Adrenal gland (tissue), 5 donors: Measurements from ENCODE around the gene IFNGR2.

Source experiments
- POLR2A ChIP-seq, 2 donors: fragments of 450-650 bp; IDR thresholded peaks; one replicate each; pipeline ENCODE4 v1.6.1; 2017; ENCODE audit warnings: antibody characterized with exemption in 2 of 2, mild to moderate bottlenecking in 2 of 2, moderate library complexity in 1 of 2
- TF ChIP-seq, protein P1 (sequence below), 6 experiments: fragments of 450-650 bp in 4 of 6; fragments of 200-600 bp in 2 of 6; sonication (generic) in 1 of 6; IDR thresholded peaks; 1 replicate in 5 of 6; 2 replicates in 1 of 6; pipeline versions ENCODE4 v1.5.1 to v1.8.0; 2016 to 2021; ENCODE audit warnings: antibody characterized with exemption in 6 of 6, mild to moderate bottlenecking in 2 of 6, moderate library complexity in 1 of 6
- donor health status: DM: no; HTN: no; CAD: no.

DNA sequence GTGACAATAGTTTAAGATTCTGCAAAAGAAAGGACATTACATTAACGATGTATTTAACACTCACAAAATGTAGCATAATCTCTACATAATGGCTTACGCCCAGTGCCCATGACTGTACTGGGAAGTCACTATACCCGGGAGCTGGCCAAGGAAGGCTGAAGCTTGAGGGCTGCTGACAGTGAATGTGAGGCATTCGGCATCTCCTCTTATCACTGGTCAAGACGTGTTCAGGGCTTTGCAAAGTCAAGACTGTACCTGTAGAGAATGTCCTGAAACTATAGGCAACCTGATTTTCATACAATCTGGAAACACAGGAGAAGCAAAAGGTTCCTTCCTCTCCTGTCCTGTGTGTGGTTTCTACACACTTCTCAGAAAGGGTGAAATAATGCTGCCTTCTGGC, 12.7 kb upstream of the IFNGR2 start:
- TF ChIP-seq, protein P1, sequence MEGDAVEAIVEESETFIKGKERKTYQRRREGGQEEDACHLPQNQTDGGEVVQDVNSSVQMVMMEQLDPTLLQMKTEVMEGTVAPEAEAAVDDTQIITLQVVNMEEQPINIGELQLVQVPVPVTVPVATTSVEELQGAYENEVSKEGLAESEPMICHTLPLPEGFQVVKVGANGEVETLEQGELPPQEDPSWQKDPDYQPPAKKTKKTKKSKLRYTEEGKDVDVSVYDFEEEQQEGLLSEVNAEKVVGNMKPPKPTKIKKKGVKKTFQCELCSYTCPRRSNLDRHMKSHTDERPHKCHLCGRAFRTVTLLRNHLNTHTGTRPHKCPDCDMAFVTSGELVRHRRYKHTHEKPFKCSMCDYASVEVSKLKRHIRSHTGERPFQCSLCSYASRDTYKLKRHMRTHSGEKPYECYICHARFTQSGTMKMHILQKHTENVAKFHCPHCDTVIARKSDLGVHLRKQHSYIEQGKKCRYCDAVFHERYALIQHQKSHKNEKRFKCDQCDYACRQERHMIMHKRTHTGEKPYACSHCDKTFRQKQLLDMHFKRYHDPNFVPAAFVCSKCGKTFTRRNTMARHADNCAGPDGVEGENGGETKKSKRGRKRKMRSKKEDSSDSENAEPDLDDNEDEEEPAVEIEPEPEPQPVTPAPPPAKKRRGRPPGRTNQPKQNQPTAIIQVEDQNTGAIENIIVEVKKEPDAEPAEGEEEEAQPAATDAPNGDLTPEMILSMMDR (IDR thresholded peaks at IDR 0.05): no peak
- TF ChIP-seq POLR2A (IDR thresholded peaks at IDR 0.05): no peak
